Brain microvascular endothelial cell (primary cell): ENCODE measurements around the gene ERC1.

ENCODE experiments used
- DNase-seq: peaks from one replicate; pipeline ENCODE4 v3.0.0-alpha.2; 2020
- H3K27ac ChIP-seq: fragments of 250-450 bp; sonication (Bioruptor Pico); 2 replicates; pipeline ENCODE4 v1.5.1; 2020; ENCODE audit warnings: mild to moderate bottlenecking, moderate library complexity
- H3K27me3 ChIP-seq: fragments of 250-450 bp; sonication (Bioruptor Pico); replicated peaks from 2 replicates; pipeline ENCODE4 v1.5.1; 2020; ENCODE audit warnings: mild to moderate bottlenecking
- H3K36me3 ChIP-seq: fragments of 250-450 bp; sonication (Bioruptor Pico); replicated peaks from 2 replicates; pipeline ENCODE4 v1.5.1; 2020; ENCODE audit warnings: mild to moderate bottlenecking
- H3K4me3 ChIP-seq: 2 replicates; pipeline ENCODE4 v1.5.1; 2011; ENCODE audit warnings: low read depth, mild to moderate bottlenecking, control low read depth, low read length, moderate library complexity
- in situ Hi-C: cut with HindIII; loops from 2 replicates; pipeline ENCODE4 v1.10.0; 2017; ENCODE audit warnings: low sequenced_read_pairs, low pct_ligation_motif_present
- TF ChIP-seq, protein P1 (sequence below): IDR thresholded peaks from 2 replicates; pipeline ENCODE4 v1.5.1; 2011; ENCODE audit warnings: low read depth, mild to moderate bottlenecking, moderate library complexity, low read length, control low read depth, inconsistent platforms; ENCODE audit errors: missing control alignments

The ERC1 gene

GRCh38 chr12:1212526-1212925 is 221.5 kb downstream of the ERC1 start:
- in situ Hi-C loops, result no loop called here
- TF ChIP-seq, protein P1, sequence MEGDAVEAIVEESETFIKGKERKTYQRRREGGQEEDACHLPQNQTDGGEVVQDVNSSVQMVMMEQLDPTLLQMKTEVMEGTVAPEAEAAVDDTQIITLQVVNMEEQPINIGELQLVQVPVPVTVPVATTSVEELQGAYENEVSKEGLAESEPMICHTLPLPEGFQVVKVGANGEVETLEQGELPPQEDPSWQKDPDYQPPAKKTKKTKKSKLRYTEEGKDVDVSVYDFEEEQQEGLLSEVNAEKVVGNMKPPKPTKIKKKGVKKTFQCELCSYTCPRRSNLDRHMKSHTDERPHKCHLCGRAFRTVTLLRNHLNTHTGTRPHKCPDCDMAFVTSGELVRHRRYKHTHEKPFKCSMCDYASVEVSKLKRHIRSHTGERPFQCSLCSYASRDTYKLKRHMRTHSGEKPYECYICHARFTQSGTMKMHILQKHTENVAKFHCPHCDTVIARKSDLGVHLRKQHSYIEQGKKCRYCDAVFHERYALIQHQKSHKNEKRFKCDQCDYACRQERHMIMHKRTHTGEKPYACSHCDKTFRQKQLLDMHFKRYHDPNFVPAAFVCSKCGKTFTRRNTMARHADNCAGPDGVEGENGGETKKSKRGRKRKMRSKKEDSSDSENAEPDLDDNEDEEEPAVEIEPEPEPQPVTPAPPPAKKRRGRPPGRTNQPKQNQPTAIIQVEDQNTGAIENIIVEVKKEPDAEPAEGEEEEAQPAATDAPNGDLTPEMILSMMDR, result no peak
- no peak overlapping the region for H3K4me3 ChIP-seq
- DNase-seq, result no peak
- no peak overlapping the region for H3K27ac ChIP-seq
- H3K27me3 ChIP-seq, result no peaks in the 10 kb centered on the region
- H3K36me3 ChIP-seq, result no peaks in the 10 kb centered on the region

DNA sequence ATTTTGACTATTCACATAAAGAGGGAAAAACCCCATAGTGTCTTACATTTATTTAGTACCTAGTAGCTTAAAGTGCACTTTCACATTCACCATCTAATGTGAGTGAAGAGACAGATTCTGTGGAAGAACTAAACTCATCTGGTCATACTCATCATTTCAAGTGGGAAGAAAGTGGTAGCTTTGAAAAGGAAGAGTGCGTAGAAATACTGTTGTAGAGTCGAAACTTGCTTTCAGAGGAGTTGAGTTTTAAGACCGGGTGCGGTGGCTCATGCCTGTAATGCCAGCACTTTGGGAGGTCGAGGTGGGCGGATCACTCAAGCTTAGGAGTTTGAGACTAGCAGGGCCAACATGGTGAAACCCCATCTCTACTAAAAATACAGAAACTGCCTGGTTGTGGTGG is 222.2 kb downstream of the ERC1 start:
- no peaks in the 10 kb centered on the region for H3K36me3 ChIP-seq
- H3K27ac ChIP-seq, result no peak overlapping the region
- in situ Hi-C loops, result no loop called here
- no peak overlapping the region for H3K4me3 ChIP-seq
- H3K27me3 ChIP-seq, result no peaks in the 10 kb centered on the region
- TF ChIP-seq, protein P1, result no peak
- no peak for DNase-seq

DNA sequence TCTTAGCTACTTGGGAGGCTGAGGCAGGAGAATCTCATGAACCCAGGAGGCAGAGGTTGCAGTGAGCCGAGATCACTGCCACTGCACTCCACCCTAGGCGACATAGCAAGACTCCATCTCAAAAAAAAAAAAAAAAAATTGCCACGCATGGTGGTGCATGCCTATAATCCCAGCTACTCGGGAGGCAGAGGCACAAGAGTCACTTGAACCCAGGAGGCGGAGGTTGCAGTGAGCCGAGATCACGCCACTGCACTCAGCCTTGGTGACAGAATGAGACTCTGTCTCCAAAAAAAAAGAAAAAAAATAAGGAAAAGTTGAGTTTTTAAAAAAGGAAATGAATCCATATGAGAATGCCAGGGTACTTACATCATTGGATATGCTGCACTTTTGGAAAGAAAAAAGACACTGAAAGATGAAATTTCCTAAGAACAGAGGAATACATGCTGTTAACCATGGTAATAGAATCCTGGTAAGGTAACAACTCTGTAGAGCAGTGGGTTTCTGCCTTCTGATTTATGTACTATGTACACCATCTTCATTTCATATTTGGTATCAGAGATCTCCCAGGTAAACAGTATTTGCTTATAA is 222.7 kb downstream of the ERC1 start:
- in situ Hi-C loops, result no loop called here
- no peak overlapping the region for H3K4me3 ChIP-seq
- no peak overlapping the region for H3K27ac ChIP-seq
- TF ChIP-seq, protein P1, result no peak
- H3K36me3 ChIP-seq, result no peaks in the 10 kb centered on the region
- no peaks in the 10 kb centered on the region for H3K27me3 ChIP-seq
- no peak for DNase-seq

- Histone ChIP-seq H3K4me3 (no peak overlapping the region), H3K27ac (no peak overlapping the region), H3K36me3 (no peaks in the 10 kb centered on the region), H3K27me3 (no peaks in the 10 kb centered on the region)
- DNase-seq, result no peak
- in situ Hi-C loops, result no loop called here
- TF ChIP-seq, protein P1, result no peak
These were observed 225.5 kb downstream of the ERC1 start for GRCh38 chr12:1216560-1216959.

GRCh38 chr12:1217191-1217949 is 226.3 kb downstream of the ERC1 start:
- H3K27me3 ChIP-seq, result no peaks in the 10 kb centered on the region
- TF ChIP-seq, protein P1, result no peak
- in situ Hi-C loops, result no loop called here
- DNase-seq, result peak; percentile 71
- H3K36me3 ChIP-seq, result no peaks in the 10 kb centered on the region
- no peak overlapping the region for H3K4me3 ChIP-seq
- H3K27ac ChIP-seq, result peak overlapping the region; percentile 50
